D341Med (cell line): ENCODE data around the gene EHMT1.

ENCODE experiments used
- DNase-seq: peaks from one replicate; pipeline ENCODE4 v3.0.0; 2012; ENCODE audit warnings: low spot score

Gene EHMT1

DNA sequence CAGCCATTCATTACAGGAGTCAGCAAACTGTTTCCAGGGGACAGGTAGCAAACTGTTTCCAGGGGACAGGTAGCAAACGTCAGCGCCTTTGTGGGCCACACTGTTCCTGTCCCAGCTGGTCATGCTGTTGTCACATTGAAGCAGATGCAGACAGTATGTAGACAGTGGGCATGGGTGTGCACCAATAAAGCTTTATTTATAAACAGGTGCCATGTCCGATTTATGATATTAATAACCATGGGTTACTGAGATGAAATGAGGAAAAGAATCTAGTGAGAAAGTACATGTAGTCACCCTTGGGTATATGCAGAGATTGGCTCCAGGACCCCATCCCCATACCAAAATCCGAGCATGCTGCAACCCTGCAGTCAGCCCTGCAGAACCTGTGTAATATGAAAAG lies 122.5 kb downstream of the EHMT1 start:
- no peak for DNase-seq

DNA sequence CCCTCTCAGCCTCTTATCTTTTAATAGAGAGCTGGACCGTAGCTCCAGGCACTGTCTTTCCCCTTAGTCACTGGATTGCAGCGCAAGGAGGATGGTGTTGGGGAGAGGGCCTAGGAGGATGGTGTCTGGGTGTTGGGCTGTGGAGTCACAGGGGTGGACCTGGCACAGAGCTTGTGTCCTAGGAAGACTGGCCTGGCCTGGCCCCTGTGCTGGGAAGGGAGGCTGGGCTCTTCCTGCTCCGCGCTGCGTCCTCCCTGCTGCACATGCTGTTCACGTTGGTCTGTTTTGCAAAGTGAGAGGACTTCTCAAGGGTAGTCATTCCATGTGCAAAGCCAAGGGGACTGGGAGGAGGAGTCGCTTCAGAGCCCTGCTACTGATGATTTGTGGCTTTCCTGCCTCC lies 123.9 kb downstream of the EHMT1 start:
- DNase-seq, result no peak

DNA sequence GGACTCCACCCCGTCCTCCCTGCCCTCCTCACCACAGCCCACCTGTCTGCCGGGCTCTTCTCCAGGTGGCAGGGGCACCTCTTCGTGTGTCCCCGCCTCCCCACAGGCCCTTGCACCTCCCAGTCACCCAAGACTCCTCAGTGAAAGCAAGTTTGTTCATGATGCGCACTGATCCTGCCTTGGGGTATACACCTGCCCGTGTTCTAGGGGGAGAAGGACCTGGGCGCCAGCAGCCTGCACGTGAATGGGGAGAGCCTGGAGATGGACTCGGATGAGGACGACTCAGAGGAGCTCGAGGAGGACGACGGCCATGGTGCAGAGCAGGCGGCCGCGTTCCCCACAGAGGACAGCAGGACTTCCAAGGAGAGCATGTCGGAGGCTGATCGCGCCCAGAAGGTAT lies 124.9 kb downstream of the EHMT1 start:
- no peak for DNase-seq

DNA sequence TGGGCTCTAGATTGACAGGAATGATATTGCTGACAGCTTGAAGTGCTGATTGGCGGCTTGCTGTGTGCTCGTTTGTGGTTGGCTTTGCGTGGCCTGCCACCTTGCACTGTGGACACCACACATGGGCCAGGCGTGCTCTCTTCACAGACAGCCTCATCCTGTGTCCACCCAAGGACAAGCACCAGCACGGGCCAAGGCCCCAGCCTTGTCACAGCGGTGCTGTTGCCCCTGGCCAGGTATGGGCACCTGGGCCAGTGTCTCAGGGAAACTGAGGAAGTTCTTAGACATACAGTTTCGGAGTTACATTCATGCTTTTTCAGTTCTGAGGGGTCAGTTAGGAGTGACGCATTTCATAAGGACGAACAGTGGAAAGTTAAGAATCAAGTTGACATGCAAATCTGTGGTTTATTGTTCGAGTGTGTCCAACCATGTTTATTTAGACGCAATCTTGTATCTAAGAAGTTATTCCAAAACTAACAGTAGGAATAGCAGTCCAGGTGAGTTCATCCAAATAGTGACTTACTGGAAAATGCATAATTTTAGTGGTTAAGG lies 125.9 kb downstream of the EHMT1 start:
- no peak for DNase-seq

DNA sequence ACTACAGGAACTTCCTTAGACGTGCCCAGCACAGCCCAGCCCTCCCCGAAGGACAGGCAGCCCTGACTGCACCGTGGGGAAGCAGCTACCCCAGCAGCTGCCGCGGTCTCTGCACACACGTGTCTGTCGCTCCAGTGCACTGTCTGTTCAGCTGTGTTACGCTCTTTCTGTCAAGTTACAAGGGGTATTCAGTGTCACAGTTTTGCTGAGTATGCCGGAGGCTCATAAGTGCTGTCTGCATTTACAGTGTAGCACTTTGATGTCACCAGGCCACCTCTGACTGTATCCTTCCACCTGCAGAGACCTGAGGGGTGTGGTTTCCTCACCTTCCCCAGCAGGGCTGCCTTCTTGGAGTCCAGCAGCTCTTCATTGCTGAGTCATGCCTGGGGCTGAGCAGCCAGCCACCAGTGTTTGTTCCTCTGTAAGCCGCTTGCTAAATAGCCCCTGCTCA lies 126.8 kb downstream of the EHMT1 start:
- DNase-seq, result no peak

DNA sequence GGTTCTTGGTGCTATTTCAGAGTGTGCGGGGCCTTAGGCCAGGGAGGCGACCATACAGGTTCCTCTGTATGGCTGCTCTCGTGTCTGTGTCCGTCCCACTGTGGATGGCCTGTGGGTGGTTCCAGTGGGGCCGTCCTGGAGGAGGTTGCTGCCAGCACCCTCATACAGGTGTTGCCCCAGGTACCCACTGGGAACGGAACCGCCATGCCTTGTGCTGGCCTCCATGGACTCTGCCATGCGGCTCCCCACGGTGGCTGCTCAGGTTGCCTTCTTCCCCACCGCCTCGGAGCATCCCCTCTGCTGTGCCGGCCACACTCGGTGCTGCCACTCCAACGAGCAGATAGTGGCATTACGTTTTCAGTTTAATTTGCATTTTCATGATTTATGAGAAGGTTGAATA lies 129.5 kb downstream of the EHMT1 start:
- DNase-seq, result no peak

DNA sequence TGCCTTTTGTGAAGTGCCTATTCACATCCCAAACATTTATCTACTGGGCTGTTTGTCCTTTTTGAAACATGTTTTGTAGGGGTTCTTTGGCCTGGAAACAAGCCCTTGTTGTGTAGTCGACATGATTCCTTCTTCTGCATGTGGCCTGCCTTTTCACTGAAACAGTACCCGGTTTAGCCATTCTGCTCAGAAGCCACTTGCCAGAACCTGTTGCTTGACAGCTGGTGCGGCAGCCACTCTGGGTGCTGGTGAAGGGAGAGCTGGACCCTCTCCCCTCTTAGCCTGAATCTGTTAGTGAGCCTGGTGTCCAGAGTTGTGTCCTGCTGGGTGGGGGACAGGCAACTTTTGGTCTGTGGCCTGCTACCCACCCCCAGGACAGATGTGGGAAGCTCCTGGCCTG lies 129.9 kb downstream of the EHMT1 start:
- no peak for DNase-seq

DNA sequence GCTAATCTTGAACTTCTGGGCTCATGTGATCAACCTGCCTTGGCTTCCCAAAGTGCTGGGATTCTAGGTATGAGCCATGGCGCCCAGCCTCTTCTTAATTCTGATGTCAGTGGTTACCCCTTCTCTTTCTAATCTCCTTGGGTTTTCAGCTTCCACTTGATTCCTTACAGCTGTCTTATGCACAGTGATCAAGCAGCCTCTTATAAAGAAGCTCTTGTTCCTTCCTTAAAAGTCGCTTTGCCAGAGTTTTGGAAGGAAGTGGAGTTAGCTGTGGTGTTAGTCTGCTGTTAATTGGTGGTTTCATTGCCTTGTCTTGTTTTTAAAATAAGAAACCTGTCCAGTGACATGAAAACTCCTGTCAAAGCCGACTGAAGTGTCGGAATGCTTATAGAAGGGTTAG lies 130.7 kb downstream of the EHMT1 start:
- DNase-seq, result no peak

DNA sequence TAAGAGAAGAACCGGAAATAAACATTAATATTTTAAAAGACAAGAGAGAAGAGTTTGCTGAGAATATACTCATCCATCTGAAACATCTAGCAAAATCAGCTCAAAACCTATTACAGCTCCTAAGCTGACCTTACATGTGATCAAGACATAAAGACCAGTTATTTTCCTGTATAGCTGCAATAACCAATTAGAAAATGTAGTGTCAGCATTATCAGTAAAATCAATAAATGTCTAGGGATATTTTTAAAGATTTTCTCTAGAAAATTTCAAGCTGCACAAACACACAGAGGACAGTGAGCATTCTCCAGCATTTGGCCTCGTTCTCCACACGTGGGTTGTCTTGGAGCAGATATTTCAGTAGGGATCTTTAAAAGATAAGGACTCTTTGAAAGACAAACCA lies 131.2 kb downstream of the EHMT1 start:
- DNase-seq, result no peak

DNA sequence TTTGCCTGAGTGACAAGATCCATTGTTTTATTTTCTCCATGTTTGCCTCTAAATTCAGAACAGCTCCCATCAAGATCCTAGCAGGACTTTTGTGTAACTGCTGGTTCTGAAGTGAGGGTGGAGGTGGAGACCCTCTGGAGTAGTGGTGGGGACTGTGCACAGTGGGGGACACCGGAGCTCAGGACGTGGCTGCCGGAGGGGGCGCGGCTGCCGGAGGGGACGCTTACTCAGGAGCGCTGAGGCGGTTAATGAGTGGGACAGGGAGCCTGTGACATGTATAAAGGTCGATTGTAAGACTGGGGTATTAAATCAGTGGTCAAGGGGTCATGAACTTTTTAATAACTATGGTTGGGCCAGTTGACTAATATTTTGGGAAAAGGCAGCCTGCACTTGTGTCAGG lies 131.8 kb downstream of the EHMT1 start:
- DNase-seq, result no peak

DNA sequence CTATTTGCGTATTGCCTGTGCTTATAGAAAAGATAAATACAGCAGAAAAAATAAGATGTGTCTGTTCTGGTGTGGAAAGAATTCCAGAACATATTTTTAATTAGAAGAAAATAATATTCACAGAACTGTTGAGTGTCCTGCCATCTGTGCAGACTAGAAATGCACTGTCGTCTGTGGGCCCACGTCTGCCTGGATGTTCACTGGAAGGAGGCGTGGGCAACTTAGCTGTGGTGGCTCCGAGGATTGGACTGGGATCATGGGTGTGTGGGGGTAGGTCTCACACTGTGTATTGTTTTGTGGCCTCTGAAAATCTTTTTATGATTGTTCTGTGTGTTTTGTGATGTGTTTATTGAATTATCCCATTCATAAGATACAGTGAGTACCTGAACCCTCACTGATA lies 132.8 kb downstream of the EHMT1 start:
- DNase-seq, result no peak

DNA sequence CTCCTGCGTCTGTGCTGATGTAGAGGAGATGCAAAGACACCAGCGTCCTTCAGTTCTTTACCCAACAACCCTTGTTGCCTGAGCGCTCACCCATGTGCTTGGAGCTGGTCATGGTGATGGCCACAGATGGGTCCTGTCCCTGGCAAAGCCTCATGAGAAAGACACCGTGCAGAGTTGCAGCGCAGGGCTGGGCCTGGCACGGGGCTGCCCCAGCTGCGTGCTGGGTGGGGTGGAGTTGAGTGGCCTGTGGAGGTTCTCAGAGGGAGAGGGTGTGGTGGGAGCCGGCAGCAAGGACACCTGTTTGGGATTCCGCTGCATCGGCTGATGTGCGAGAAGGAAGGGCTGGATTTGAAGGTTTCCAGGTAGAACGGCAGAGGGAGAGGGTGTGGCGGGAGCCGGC lies 133.6 kb downstream of the EHMT1 start:
- no peak for DNase-seq

DNA sequence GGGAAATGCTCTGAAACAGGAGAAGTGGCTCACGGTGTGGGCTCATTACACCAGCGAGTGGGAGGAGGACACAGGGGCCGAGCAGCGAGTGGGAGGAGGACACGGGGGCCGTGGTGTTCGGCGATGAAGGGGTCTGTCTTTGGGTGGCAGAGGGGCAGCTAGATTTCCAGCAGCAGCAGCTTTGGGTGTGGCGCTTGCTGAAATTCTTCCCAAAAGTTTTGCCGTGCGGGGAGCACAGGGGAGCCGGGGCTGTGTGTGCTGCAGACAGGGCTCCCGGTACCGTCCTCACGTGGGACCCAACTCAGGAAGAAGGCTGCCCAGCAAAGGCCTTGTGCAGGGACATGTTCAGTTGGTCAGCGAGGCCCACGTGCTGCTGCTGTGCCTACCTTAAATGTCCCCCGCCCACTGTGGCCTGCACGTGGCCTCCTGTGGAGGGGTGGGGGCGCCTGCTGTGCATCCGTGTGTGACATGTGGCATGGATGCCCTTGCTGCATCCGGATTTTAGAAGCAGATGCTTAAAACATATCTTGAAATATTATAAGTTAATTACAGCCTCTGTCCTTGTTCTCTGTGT lies 134.5 kb downstream of the EHMT1 start:
- DNase-seq, result no peak

DNA sequence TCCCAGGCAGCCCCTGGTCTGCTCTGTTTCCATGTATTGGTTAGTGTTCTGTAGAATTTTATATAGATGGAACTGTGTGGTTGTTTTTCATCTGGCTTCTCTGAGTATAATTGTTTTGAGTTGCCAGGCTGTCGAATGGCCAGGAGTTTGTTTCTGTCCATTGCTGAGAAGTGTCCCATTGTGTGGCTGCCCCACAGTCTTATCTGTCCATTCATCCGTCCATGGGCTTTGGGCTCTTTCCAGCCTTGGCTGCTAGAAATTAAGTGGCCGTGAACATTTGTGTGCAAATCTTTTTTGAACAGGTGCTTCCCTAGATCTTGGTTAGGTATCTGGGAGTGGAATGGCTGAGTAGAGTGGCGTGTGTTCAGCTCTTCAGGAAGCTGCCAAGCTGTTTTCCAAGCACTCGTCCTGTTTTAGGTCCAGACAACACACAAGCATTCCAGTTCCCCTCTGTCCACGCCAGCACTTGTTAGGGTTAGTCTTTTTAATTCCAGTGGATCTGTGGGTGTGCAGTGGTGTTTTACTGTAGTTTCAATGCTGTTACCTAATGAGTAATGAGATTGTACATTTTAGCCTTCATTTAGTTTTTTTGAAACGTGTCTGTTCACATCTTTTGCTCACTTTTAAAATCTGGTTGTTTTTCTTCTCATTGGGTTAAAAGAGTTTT lies 136.6 kb downstream of the EHMT1 start:
- DNase-seq, result no peak

DNA sequence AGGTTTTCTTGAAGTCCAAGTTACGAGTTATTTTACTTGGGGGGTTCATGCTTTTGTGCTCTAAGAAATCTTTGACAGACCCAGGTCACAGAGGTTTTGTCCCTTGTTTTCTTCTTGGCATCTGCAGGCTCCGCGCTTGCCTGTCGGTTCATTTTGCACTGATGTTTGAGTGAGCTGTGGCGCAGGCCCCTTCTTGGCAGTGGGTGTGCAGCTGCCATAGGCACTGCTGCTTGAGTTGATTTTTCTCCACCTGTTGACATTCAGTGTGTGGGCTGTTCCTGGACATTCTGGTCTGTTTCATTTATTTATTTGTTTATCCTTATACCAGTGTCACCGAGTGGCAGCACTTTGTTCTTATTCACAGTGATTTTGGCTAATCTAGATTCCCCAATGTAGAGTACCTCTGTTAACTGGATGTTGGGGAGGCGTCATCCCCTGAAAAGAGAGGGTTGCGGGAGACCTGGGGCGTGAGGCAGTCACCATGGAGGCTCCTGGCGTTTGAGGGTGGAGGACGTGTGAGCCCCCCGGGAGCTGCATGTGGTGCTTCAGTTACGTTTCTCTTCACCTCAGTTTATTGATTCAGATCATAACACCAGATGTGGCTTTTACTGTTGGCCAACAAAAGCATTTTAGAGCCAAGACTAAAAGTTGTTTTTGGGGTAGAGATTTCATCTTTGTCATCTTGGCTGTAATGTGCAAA lies 137.4 kb downstream of the EHMT1 start:
- no peak for DNase-seq

DNA sequence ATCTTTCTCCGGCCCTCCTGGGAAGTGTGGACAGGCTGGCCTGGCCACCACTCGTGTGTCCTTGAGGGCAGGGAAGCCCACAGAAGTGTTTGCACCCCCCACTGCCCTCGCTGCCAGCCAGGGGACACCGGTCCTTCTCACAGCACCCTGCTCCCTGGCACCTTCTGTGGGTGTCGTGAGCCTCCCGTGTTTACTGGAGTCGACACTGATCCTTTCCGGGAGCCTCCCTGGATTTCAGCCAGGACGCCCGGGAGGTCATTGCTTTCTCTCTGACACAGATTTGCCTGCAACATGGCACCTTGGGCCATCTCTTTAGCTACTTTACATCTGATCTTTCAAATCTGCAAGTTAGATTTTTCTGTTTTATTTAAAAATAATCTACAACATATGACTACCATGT lies 138.3 kb downstream of the EHMT1 start:
- DNase-seq, result no peak

DNA sequence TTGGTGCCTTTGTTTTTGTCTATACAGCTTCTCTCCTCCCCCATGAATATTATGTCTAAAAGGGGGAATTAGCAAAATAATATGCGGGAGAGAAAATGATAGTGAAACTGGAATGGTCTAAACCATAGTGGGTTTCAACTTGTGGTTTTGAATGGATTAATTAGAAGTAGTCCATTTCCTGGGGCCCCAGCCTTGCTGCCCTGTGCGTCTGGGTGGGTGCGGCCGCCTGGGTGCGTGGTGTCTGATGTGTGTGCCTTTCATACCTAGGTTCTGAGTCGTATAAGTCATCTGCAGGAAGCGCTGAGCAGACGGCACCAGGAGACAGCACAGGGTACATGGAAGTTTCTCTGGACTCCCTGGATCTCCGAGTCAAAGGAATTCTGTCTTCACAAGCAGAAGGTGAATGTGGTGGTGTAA lies 138.8 kb downstream of the EHMT1 start:
- DNase-seq, result no peak

DNA sequence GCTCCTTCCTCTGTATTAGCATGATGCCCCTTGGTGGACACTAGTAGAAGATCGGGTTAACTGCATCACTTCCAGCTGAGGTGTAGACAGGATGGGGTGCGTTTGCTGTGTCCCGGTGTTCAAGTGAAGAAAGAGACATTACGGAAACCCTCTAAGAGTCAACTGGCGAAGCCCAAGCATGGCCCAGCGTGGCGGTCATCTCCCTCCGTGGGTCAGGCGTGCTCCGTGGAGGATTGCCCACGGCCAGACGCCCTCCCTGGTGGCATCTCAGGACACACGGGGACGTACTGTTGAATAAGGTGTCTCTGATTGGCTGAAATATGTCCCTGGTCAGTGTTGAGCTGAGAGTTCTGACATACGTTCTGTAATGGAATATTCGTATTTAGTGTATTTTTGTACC lies 139.3 kb downstream of the EHMT1 start:
- no peak for DNase-seq

DNA sequence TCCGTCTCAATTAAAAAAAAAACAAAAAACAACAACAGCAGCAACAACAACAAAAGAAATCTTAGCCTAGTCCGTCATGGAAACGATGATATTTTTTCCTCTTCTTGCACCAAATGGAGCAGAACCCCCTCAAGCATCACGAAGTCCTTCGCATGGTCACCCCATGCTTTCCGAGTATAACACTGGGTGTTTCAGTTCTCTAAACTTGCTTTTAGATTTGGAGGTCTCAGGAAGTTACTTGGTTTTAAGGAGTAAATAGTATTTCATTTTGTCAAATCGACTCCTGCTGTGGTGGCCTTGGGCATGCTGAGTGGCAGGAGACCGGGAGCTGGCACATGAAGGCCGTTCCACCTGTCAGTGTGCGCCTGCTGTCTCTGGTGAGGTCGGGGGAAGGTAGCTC lies 140.3 kb downstream of the EHMT1 start:
- no peak for DNase-seq

DNA sequence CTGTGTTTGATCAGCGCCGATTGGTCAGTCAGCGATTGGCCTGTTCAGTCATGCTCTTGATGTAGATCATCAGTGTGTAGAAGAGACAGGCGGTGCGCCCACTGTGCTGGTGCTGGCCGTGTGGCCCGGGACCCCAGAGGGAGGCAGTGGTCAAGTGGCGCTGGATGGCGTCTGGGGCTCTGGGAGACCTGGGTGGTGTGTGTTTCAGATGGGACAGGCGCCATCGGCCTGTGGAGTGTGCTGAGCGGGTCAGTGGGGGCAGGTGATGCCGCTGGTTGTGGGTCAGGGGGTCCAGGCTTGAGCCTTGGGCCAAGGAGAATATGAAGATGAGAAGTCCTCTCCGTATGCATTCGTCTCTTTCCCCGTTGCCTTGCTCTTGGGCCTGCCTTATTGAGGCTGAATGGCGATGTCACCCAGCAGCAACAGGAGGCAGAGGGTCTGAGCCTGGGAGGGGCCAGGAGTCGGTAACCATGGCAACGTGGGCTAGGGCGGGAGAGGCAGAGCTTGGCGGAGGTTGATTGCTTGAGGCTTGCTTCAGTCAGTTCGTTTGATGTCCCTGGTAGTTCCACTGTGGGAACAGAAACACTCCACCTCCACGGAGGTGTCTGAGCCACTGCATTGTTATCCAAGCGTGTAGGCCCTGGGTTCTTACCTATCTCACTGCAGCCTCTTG lies 141.0 kb downstream of the EHMT1 start:
- no peak for DNase-seq

DNA sequence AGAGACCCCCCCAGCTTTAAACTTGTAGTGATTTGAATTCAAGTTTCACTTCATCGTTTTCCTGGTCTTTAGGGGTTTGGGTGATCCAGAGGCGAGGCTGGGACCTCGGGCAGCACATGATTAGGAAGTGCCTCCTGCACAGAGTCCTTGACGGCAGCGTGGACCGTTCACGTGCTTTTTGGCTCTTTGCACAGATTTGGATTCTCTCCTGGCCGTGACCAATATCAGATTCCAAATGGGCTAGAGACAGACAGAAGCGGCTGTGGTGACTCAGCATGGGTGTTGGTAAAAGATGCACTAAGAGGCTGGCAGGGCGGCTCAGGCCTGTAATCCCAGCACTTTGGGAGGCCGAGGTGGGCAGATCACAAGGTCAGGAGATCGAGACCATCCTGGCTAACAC lies 141.6 kb downstream of the EHMT1 start:
- no peak for DNase-seq

DNA sequence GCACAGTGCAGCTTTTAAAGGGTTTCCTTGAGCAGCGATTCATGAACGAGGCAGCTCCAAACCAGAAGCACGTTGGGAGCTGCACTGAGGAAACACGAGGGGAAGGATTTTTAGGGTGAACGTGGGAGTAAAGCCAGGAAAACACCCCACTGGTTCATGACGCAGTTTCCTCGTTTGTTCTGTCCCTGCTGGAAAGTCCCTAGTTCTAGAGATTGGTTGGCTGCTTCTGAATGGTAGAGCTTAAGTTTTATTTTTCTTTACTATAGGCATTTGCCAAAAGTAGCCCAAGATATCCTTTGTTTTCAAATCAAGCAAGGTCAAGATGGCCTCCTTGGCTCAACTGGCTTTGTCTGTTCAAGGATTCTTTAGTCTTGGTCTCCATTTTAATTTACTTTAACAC lies 142.2 kb downstream of the EHMT1 start:
- no peak for DNase-seq

DNA sequence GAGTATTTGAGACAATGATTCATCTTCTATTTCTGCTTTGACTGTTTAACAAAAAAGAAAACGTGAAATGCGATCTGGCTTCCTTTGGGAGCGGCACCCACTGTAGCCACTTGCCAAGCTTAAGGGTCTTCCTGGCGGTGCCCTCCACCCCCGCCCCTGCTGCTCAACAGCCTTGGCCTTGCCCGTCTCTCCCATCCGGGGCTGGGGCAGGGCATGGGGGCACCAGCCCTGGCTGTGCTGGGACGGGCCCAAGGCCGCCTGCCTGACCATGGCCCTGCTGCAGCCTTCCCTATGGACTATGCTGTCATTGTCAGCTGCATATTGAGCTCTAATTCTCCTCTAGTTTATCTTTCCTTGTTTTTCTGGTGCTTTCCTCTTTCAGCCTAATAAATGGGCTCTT lies 143.0 kb downstream of the EHMT1 start:
- DNase-seq, result no peak
